Activated CD8-positive, alpha-beta T cell treated with anti-CD3 and anti-CD28 coated beads for 36 hours (primary cell): ENCODE results near the gene PCBP2. TPM values are rescaled to one million over a fixed set of nuclear protein-coding genes. Genes with fewer than 3 reads are reported as not detected.
"Not testable (repeated sequence)": the region's sequence is repeated elsewhere in the genome, so short reads cannot be mapped to it uniquely, and the experiment has no call there.

Source experiments
- ATAC-seq: fragments of 200-7000 bp; cut with Tn5 transposase; one replicate; pipeline ENCODE4 v1.10.0; 2021; ENCODE audit warnings: mild to moderate bottlenecking, moderate library complexity
- CTCF ChIA-PET: fragments of 350-600 bp; sonication (Branson Sonifier 250); formaldehyde crosslinking; loops from one replicate; lab custom pipeline; 2021; ENCODE audit warnings: antibody characterized with exemption; lab: Charles Lee
- POLR2A ChIA-PET: fragments of 350-600 bp; sonication (Branson Sonifier 250); formaldehyde crosslinking; loops from one replicate; lab custom pipeline; 2021; ENCODE audit warnings: antibody characterized with exemption; lab: Charles Lee
- DNase-seq: peaks from one replicate; pipeline ENCODE4 v3.0.0-alpha.2; 2020
- H3K27ac Mint-ChIP-seq: one replicate; pipeline ENCODE4 v1.8.0; 2021; ENCODE audit warnings: mild to moderate bottlenecking, mixed read lengths
- H3K27me3 Mint-ChIP-seq: one replicate; pipeline ENCODE4 v1.8.0; 2021; ENCODE audit warnings: mixed read lengths
- H3K36me3 Mint-ChIP-seq: one replicate; pipeline ENCODE4 v1.8.0; 2021; ENCODE audit warnings: low read depth, mixed read lengths
- H3K4me1 Mint-ChIP-seq: one replicate; pipeline ENCODE4 v1.8.0; 2021; ENCODE audit warnings: low read depth, mixed read lengths
- H3K4me3 Mint-ChIP-seq: one replicate; pipeline ENCODE4 v1.8.0; 2021; ENCODE audit warnings: mild to moderate bottlenecking, moderate library complexity, mixed read lengths
- H3K9me3 Mint-ChIP-seq: one replicate; pipeline ENCODE4 v1.8.0; 2021; ENCODE audit warnings: mixed read lengths
- CTCF ChIP-seq: fragments of 200-600 bp; IDR thresholded peaks from one replicate; pipeline ENCODE4 v1.8.0; 2022; ENCODE audit warnings: antibody characterized with exemption, mild to moderate bottlenecking
- intact Hi-C: fragments of 100-400 bp; cut with micrococcal nuclease; formaldehyde crosslinking; loops from one replicate; pipeline ENCODE4 v1.10.0; 2022
- total RNA-seq, 2 experiments: library from RNA; stranded (reverse); gene quantifications; one replicate each; pipeline ENCODE4 v1.2.3, GENCODE V29; 2021

The PCBP2 gene
- total RNA-seq, 2 experiments from 2014 or later, result 958 to 973 TPM

GRCh38 chr12:53441040-53441833 lies 10.7 kb upstream of the PCBP2 start, which contains the start of gene PRR13:
Gene PRR13, plus strand, starts transcription at chr12:53441734. Its CDS starts 981 bp downstream, at chr12:53442715.
- Mint-ChIP-seq H3K36me3 (peaks cover 30% of the 10 kb centered on the region), H3K4me1 (peaks cover 34% of the 10 kb centered on the region), H3K27me3 (no peaks in the 10 kb centered on the region), H3K27ac (peak within 1 kb of the TSS; percentile 96), H3K9me3 (no peaks in the 10 kb centered on the region), H3K4me3 (peak within 1 kb of the TSS; percentile 97)
- ATAC-seq (peak; percentile 98), DNase-seq (peak; percentile 100)
- ChIA-PET CTCF (interaction anchor here (0.7 to 2.5 kb wide), 9 partner anchors 10 to 120 kb away, joined by 3 to 9 read pairs (median 4); partner anchors contain the start of genes AAAS and TARBP2), POLR2A (interaction anchor here (0.6 to 1.6 kb wide), 14 partner anchors 10 to 196 kb away, joined by 3 to 6 read pairs (median 3); no protein-coding TSS in a partner anchor)
- no peak for TF ChIP-seq CTCF
- intact Hi-C loops, result no loop called here

GRCh38 chr12:53443955-53444354 lies 7.9 kb upstream of the PCBP2 start:
- intact Hi-C loops, result no loop called here
- no peaks in the 10 kb centered on the region for H3K27me3 Mint-ChIP-seq
- no peaks in the 10 kb centered on the region for H3K9me3 Mint-ChIP-seq
- no peak for TF ChIP-seq CTCF
- H3K27ac Mint-ChIP-seq, result peak overlapping the region; percentile 59
- ATAC-seq (no peak), DNase-seq (no peak)
- H3K4me1 Mint-ChIP-seq, result peaks cover 34% of the 10 kb centered on the region
- ChIA-PET POLR2A (no interaction called here), CTCF (no interaction called here)
- H3K4me3 Mint-ChIP-seq, result peak overlapping the region; percentile 97
- H3K36me3 Mint-ChIP-seq, result peaks cover 46% of the 10 kb centered on the region

- POLR2A ChIA-PET, result interaction anchor here (0.6 to 1.0 kb wide), 2 partner anchors 121 to 1042 kb away, joined by 3 to 4 read pairs; no protein-coding TSS in a partner anchor
- H3K4me1 Mint-ChIP-seq, result peaks cover 30% of the 10 kb centered on the region
- H3K9me3 Mint-ChIP-seq, DNase-seq, H3K27me3 Mint-ChIP-seq, intact Hi-C loops, ATAC-seq: not testable (repeated sequence)
- peak overlapping the region; percentile 55 for H3K27ac Mint-ChIP-seq
- CTCF ChIA-PET, result interaction anchor here (1.9 kb wide), 1 partner anchor 32 kb away, joined by 6 read pairs; no protein-coding TSS in a partner anchor
- H3K4me3 Mint-ChIP-seq, result peak overlapping the region; percentile 7
- peaks cover 46% of the 10 kb centered on the region for H3K36me3 Mint-ChIP-seq
These were observed 7.1 kb upstream of the PCBP2 start for GRCh38 chr12:53444593-53445325.

GRCh38 chr12:53450936-53451335 lies 966 bp upstream of the PCBP2 start:
- no peak for ATAC-seq
- no peak overlapping the region for H3K4me3 Mint-ChIP-seq
- H3K36me3 Mint-ChIP-seq, result peaks cover 55% of the 10 kb centered on the region
- DNase-seq, result no peak
- no peaks in the 10 kb centered on the region for H3K9me3 Mint-ChIP-seq
- no peak overlapping the region for H3K27ac Mint-ChIP-seq
- H3K27me3 Mint-ChIP-seq, result no peaks in the 10 kb centered on the region
- H3K4me1 Mint-ChIP-seq, result peaks cover 36% of the 10 kb centered on the region
- CTCF ChIA-PET, result interaction anchor here (0.6 to 1.4 kb wide), 5 partner anchors 9 to 126 kb away, joined by 3 to 5 read pairs (median 3); partner anchors contain the start of gene PRR13
- intact Hi-C loops, result no loop called here
- POLR2A ChIA-PET, result interaction anchor here (1.0 to 43.3 kb wide), 2 partner anchors 36 to 149 kb away, joined by 3 to 1494 read pairs; partner anchors contain the start of genes MAP3K12, NPFF and TARBP2
- TF ChIP-seq CTCF, result no peak
